SH-SY5Y (cell line): ENCODE data around the gene UBE2H.

Experiments used
- GATA2 ChIP-seq: IDR thresholded peaks from 2 replicates; pipeline ENCODE4 v1.6.1; 2011; ENCODE audit warnings: mild to moderate bottlenecking, low read depth, low read length
- GATA3 ChIP-seq: IDR thresholded peaks from 2 replicates; pipeline ENCODE4 v1.6.1; 2011; ENCODE audit warnings: low read depth, mild to moderate bottlenecking, low read length, moderate library complexity

DNA sequence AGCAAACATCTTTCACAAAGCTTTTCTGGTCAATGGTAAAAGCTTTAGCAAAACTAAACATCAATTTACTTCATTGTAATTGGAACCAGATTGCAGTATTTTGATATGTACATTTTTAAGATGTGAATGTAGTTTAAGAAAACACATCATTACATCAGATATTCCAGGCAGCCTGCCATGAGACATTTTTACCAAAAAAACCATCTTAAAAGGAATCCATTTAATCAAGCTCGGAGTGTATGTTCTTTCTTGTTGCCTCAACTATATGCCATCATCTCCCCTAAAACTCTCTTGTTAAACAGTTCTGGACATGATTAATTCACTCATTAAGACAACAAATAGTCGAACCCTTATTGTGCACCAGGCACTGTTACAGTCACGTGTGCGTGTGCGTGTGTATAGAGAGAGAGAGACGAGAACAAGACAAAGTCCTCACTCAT, 97.5 kb downstream of the UBE2H start:
- no peak for TF ChIP-seq GATA2
- TF ChIP-seq GATA3 = no peak
